Measurements from ENCODE around the gene PANX2. TPM values are rescaled to one million over a fixed set of nuclear protein-coding genes. Genes with fewer than 3 reads are reported as not detected.
"Not testable (repeated sequence)": the region's sequence is repeated elsewhere in the genome, so short reads cannot be mapped to it uniquely, and the experiment has no call there.

PANX2 gene
- total RNA-seq, 1 donor = 0.43 TPM

- TF ChIP-seq CTCF (IDR thresholded peaks at IDR 0.05; ENCODE audit: insufficient read depth, low read depth, low read length) = no peak
- DNase-seq (ENCODE audit: low read depth) = peak; percentile 8
- peak overlapping the region; percentile 68 for H3K4me3 ChIP-seq (ENCODE audit: low read depth, low read length)
These were observed 29.4 kb downstream of the PANX2 start for GRCh38 chr22:50199829-50200460.

GRCh38 chr22:50200461-50201190 lies 30.1 kb downstream of the PANX2 start, which contains the start of gene SELENOO:
SELENOO (plus strand) TSS chr22:50201011; CDS start chr22:50201037, 26 bp downstream.
- no peak for TF ChIP-seq CTCF (IDR thresholded peaks at IDR 0.05; ENCODE audit: insufficient read depth, low read depth, low read length)
- DNase-seq (ENCODE audit: low read depth) = peak; percentile 87
- H3K4me3 ChIP-seq (ENCODE audit: low read depth, low read length) = peak within 1 kb of the TSS; percentile 74

- DNase-seq (ENCODE audit: low read depth) = peak; percentile 16
- H3K4me3 ChIP-seq (ENCODE audit: low read depth, low read length) = peak overlapping the region; percentile 74
- no peak for TF ChIP-seq CTCF (IDR thresholded peaks at IDR 0.05; ENCODE audit: insufficient read depth, low read depth, low read length)
These were observed 30.9 kb downstream of the PANX2 start for GRCh38 chr22:50201191-50202129.

GRCh38 chr22:50202130-50202666 lies 31.7 kb downstream of the PANX2 start:
- DNase-seq (ENCODE audit: low read depth) = no peak
- H3K4me3 ChIP-seq (ENCODE audit: low read depth, low read length) = peak overlapping the region; percentile 74
- TF ChIP-seq CTCF (IDR thresholded peaks at IDR 0.05; ENCODE audit: insufficient read depth, low read depth, low read length) = no peak

- no peak for DNase-seq (ENCODE audit: low read depth)
- no peak for TF ChIP-seq CTCF (IDR thresholded peaks at IDR 0.05; ENCODE audit: insufficient read depth, low read depth, low read length)
- H3K4me3 ChIP-seq (ENCODE audit: low read depth, low read length) = no peak overlapping the region
These were observed 32.8 kb downstream of the PANX2 start for GRCh38 chr22:50203288-50203687.

- no peak overlapping the region for H3K4me3 ChIP-seq (ENCODE audit: low read depth, low read length)
- DNase-seq (ENCODE audit: low read depth) = no peak
- TF ChIP-seq CTCF (IDR thresholded peaks at IDR 0.05; ENCODE audit: insufficient read depth, low read depth, low read length) = no peak
These were observed 34.0 kb downstream of the PANX2 start for GRCh38 chr22:50204571-50204970.

GRCh38 chr22:50204998-50205397 lies 34.5 kb downstream of the PANX2 start:
- not testable (repeated sequence) for DNase-seq (ENCODE audit: low read depth)

More at GRCh38 chr22:50204998-50205397, 34.5 kb downstream of the PANX2 start:
- H3K4me3 ChIP-seq (ENCODE audit: low read depth, low read length) = not testable (repeated sequence)
